Measurements from ENCODE around the gene BAHD1.

GRCh38 chr15:40493089-40493840 is 52.5 kb downstream of the BAHD1 start:
- TF ChIP-seq, protein P1, sequence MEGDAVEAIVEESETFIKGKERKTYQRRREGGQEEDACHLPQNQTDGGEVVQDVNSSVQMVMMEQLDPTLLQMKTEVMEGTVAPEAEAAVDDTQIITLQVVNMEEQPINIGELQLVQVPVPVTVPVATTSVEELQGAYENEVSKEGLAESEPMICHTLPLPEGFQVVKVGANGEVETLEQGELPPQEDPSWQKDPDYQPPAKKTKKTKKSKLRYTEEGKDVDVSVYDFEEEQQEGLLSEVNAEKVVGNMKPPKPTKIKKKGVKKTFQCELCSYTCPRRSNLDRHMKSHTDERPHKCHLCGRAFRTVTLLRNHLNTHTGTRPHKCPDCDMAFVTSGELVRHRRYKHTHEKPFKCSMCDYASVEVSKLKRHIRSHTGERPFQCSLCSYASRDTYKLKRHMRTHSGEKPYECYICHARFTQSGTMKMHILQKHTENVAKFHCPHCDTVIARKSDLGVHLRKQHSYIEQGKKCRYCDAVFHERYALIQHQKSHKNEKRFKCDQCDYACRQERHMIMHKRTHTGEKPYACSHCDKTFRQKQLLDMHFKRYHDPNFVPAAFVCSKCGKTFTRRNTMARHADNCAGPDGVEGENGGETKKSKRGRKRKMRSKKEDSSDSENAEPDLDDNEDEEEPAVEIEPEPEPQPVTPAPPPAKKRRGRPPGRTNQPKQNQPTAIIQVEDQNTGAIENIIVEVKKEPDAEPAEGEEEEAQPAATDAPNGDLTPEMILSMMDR (IDR thresholded peaks at IDR 0.05): no peak
- no peak for TF ChIP-seq POLR2A (IDR thresholded peaks at IDR 0.05)
